HG02798 (cell line): ENCODE data around the gene SCAF1.
"Not testable (repeated sequence)": the region's sequence is repeated elsewhere in the genome, so short reads cannot be mapped to it uniquely, and the experiment has no call there.

ENCODE experiments used
- ATAC-seq: cut with Tn5 transposase; IDR thresholded peaks from one replicate; pipeline ENCODE4 v1.9.1; 2021; ENCODE audit warnings: mild to moderate bottlenecking; ENCODE audit not compliant: unreplicated experiment, poor library complexity

SCAF1 gene

GRCh38 chr19:49615861-49616260 lies 26.1 kb upstream of the SCAF1 start:
- no peak for ATAC-seq

- ATAC-seq = no peak
Measured at GRCh38 chr19:49616532-49616931, 25.5 kb upstream of the SCAF1 start.

GRCh38 chr19:49616945-49617344 lies 25.1 kb upstream of the SCAF1 start:
- ATAC-seq = no peak

GRCh38 chr19:49617860-49618259 lies 24.1 kb upstream of the SCAF1 start:
- ATAC-seq = not testable (repeated sequence)

GRCh38 chr19:49624967-49625910 lies 16.8 kb upstream of the SCAF1 start:
- no peak for ATAC-seq

- ATAC-seq = no peak
Measured at GRCh38 chr19:49626226-49626625, 15.8 kb upstream of the SCAF1 start.

- ATAC-seq = no peak
Measured at GRCh38 chr19:49629659-49630058, 12.3 kb upstream of the SCAF1 start.

- ATAC-seq = no peak
Measured at GRCh38 chr19:49631014-49631588, 10.9 kb upstream of the SCAF1 start.

- ATAC-seq = no peak
Measured at GRCh38 chr19:49631610-49632192, 10.3 kb upstream of the SCAF1 start.

GRCh38 chr19:49632576-49632975 lies 9.4 kb upstream of the SCAF1 start:
- no peak for ATAC-seq

- not testable (repeated sequence) for ATAC-seq
Measured at GRCh38 chr19:49633273-49633672, 8.7 kb upstream of the SCAF1 start.

- no peak for ATAC-seq
Measured at GRCh38 chr19:49635530-49636232, 6.3 kb upstream of the SCAF1 start.

- no peak for ATAC-seq
Measured at GRCh38 chr19:49636233-49636932, 5.6 kb upstream of the SCAF1 start.

- ATAC-seq = no peak
Measured at GRCh38 chr19:49637821-49638738, 3.9 kb upstream of the SCAF1 start.

- no peak for ATAC-seq
Measured at GRCh38 chr19:49639401-49640112, 2.5 kb upstream of the SCAF1 start.

GRCh38 chr19:49640113-49640898 lies 1.7 kb upstream of the SCAF1 start, which contains the start of gene RRAS:
Gene RRAS (minus strand): TSS chr19:49640143. CDS start chr19:49640098, 45 bp downstream.
- ATAC-seq = peak; percentile 68

- no peak for ATAC-seq
Measured at GRCh38 chr19:49642492-49643035, 555 bp downstream of the SCAF1 start.
